Mononuclear cell (primary cell): Measurements from ENCODE around the gene BAZ2A. TPM values are rescaled to one million over a fixed set of nuclear protein-coding genes. Genes with fewer than 3 reads are reported as not detected.
"Not testable (repeated sequence)": the region's sequence is repeated elsewhere in the genome, so short reads cannot be mapped to it uniquely, and the experiment has no call there.

Source experiments
- H3K27me3 ChIP-seq: 2 replicates; pipeline ENCODE4 v1.6.0; 2011; ENCODE audit warnings: low read length, control low read depth; ENCODE audit not compliant: insufficient read depth
- H3K4me1 ChIP-seq: 2 replicates; pipeline ENCODE4 v1.5.1; 2011; ENCODE audit warnings: mild to moderate bottlenecking, low read length, control low read depth; ENCODE audit not compliant: insufficient read depth
- H3K4me3 ChIP-seq: 2 replicates; pipeline ENCODE4 v1.5.1; 2011; ENCODE audit warnings: mild to moderate bottlenecking, low read length, moderate library complexity
- H3K9me3 ChIP-seq: 2 replicates; pipeline ENCODE4 v1.5.1; 2011; ENCODE audit warnings: low read depth, mild to moderate bottlenecking, control low read depth, low read length
- total RNA-seq: library from RNA; depleted of rRNA; stranded (reverse); fragments of >200 nt; gene quantifications from one replicate; pipeline ENCODE4 v1.2.3, GENCODE V29; 2012

BAZ2A gene
- total RNA-seq, 1 donor = 156 TPM

DNA sequence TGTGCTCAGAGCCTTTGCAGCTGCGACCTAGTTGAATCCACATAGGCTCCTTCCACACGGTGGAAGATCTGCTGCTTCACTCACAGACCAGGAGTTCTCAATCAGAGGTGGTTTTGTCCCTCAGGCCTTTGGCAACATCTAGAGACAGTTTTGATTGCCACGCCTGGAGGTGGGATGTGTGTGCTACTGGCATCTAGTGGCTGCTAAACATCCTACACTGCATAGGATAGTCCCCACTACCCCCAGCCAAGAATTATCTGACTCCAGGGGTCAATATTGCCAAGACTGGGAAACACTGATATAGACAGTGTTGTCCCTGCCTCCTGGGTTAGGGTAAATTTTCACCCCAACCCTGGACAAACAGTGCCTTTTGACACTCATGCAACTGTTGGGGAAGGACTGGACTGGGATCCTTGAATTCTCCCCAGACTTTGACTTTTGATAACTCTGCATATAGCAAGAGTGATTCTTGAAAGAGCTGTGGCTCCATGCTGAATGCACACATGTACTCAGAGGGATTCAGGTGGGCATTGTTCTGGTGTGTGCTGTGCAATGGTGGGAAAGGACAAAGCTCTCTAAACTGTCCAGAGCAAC lies 39.8 kb downstream of the BAZ2A start:
- Histone ChIP-seq H3K9me3 (no peaks in the 10 kb centered on the region), H3K4me3 (no peak overlapping the region), H3K27me3 (no peaks in the 10 kb centered on the region), H3K4me1 (no peaks in the 10 kb centered on the region)

DNA sequence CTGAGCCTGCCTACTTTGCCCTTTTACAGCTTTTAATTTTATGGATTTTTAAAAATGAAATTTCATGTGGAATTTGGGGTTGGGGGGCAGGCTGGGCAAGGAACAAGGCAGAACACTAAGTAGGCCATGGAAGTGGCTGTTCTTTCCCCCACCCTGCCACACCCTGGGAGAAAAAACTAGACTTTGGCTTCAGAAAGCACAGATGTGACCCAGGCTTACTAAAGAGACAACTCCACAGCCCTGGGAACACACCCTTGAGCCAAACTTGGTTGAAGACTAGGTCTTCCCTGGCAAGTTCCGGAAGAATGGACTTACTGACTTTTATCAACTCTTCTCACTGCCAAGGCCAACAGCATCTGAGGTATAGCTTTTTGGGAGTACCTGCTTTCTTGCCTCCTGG lies 40.3 kb downstream of the BAZ2A start:
- Histone ChIP-seq H3K4me3 (no peak overlapping the region), H3K9me3 (no peaks in the 10 kb centered on the region), H3K27me3 (no peaks in the 10 kb centered on the region), H3K4me1 (no peaks in the 10 kb centered on the region)

- Histone ChIP-seq H3K4me1 (peaks cover 11% of the 10 kb centered on the region), H3K4me3 (no peak overlapping the region), H3K9me3 (no peaks in the 10 kb centered on the region), H3K27me3 (no peaks in the 10 kb centered on the region)
These were observed 45.0 kb downstream of the BAZ2A start for GRCh38 chr12:56585098-56585497.

- no peaks in the 10 kb centered on the region for H3K27me3 ChIP-seq
- H3K4me1 ChIP-seq = peaks cover 11% of the 10 kb centered on the region
- H3K4me3 ChIP-seq = no peak overlapping the region
- no peaks in the 10 kb centered on the region for H3K9me3 ChIP-seq
These were observed 48.5 kb downstream of the BAZ2A start for GRCh38 chr12:56581418-56582145.

GRCh38 chr12:56578983-56579546 lies 51.1 kb downstream of the BAZ2A start:
- no peaks in the 10 kb centered on the region for H3K9me3 ChIP-seq
- no peak overlapping the region for H3K4me3 ChIP-seq
- peaks cover 11% of the 10 kb centered on the region for H3K4me1 ChIP-seq
- H3K27me3 ChIP-seq = no peaks in the 10 kb centered on the region

GRCh38 chr12:56577248-56577647 lies 52.9 kb downstream of the BAZ2A start:
- not testable (repeated sequence) for H3K4me3 ChIP-seq, H3K9me3 ChIP-seq, H3K27me3 ChIP-seq
- H3K4me1 ChIP-seq = peaks cover 25% of the 10 kb centered on the region

- Histone ChIP-seq H3K4me1 (peaks cover 43% of the 10 kb centered on the region), H3K27me3 (no peaks in the 10 kb centered on the region), H3K9me3 (no peaks in the 10 kb centered on the region), H3K4me3 (no peak overlapping the region)
These were observed 55.9 kb downstream of the BAZ2A start for GRCh38 chr12:56574210-56574609.

- Histone ChIP-seq H3K4me3 (no peak overlapping the region), H3K9me3 (no peaks in the 10 kb centered on the region), H3K27me3 (no peaks in the 10 kb centered on the region), H3K4me1 (peaks cover 53% of the 10 kb centered on the region)
These were observed 57.8 kb downstream of the BAZ2A start for GRCh38 chr12:56572288-56572687.

DNA sequence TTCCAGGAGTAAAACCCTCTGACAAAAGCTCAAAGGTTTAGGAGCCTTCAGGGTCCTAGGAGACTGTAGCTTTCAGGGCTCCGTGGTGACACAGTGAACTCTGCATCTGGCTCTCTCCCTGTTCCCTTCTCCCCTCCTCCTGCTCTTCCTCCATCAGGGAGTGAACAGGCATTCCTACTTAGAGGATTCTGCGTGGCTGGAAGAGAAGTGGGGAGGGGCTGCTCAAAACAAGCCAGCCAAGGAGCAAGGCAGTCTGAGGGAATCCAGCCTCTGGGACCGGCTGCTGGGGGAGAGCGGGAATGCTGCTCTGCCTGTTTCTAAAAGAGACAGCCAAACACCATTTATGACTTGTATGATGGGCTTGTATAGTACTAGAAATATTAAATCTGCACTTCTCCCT lies 59.0 kb downstream of the BAZ2A start:
- Histone ChIP-seq H3K27me3 (no peaks in the 10 kb centered on the region), H3K9me3 (no peaks in the 10 kb centered on the region), H3K4me3 (no peak overlapping the region), H3K4me1 (peaks cover 64% of the 10 kb centered on the region)

DNA sequence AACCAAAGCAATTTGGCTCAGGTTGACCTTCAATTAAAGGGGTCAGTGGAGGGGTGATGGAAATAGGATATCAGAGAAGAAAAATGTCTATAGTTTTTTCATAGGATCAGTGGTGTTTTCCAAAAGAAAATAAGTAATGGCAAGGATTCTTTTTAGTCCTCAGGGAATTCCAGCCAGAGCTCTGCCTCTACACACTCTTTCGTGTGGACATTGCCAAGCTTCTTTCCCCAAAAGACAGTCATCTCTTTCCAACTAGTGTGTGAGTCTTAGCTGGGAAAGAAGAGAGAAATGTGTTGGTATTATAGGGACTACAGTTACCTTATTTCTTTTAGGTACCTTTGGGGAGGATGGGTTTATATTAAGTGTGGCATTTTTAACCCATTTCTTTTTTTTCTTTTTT lies 62.0 kb downstream of the BAZ2A start:
- Histone ChIP-seq H3K9me3 (no peaks in the 10 kb centered on the region), H3K4me1 (peaks cover 69% of the 10 kb centered on the region), H3K4me3 (no peak overlapping the region), H3K27me3 (no peaks in the 10 kb centered on the region)

DNA sequence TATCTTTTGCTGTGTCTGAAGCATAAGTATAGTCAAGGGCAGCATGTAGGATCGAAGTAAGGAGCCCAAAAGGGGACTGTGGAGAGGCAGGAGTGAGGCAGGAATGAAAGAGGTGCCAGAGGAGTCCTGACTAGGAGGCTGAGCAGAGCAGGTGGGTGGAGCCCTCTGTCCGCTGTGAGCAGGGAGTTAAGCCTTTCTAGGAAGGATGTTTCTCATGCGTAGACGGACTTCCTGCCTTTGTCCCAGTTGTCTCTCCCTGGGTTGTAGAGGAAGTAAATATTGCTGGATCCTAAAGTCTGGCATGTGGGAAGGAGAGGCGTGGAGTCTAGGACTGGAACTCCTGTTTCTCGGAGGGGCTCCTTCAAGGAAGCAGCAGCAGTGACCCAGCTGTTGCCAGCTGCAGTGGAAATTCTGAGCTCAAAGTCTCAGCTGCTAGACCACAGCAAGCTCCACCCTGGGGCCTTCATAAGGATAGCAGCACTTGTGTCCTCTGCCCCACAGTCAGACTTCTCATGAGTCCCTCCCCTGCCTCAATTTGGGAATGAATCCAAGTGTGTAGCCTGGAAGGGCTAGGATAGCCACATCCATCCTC lies 64.5 kb downstream of the BAZ2A start:
- H3K27me3 ChIP-seq = no peaks in the 10 kb centered on the region
- no peaks in the 10 kb centered on the region for H3K9me3 ChIP-seq
- no peak overlapping the region for H3K4me3 ChIP-seq
- peaks cover 45% of the 10 kb centered on the region for H3K4me1 ChIP-seq

DNA sequence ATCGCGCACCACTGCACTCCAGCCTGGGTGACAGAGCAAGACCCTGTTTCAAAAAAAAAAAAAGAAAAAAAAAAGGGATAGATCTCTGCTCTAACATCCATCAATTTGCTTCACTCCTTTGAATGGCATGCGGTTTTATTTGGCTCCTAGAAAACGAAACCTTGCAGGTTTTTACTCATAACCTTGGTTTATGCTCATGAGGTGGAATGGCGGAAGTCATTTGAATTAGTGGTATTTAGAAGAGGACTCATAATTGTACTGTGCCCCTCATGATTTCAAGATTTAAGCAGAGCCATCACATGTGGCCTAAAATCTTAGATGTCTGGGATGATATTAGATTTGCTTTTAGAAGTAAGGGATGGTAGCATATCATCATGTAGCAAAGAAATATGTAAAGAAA lies 79.1 kb downstream of the BAZ2A start:
- H3K9me3 ChIP-seq = no peaks in the 10 kb centered on the region
- no peak overlapping the region for H3K4me3 ChIP-seq
- no peaks in the 10 kb centered on the region for H3K4me1 ChIP-seq
- H3K27me3 ChIP-seq = no peaks in the 10 kb centered on the region

DNA sequence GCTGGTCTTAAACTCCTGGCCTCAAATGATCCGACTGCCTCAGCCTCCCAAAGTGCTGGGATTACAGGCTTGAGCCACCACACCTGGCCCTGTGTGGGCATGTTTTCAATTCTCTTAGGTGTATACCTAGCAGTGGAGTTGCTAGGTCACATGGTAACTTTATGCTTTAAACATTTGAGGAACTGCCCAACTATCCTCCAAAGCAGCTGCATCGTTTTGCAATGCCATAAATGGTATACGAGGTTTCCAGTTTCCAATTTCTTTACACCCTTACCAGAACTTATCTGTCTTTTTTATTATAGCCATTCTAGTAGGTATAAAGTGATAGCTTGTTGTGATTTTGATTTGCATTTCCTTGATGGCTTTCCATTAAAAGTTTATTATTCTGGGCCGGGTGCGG lies 83.4 kb downstream of the BAZ2A start:
- Histone ChIP-seq H3K4me3 (no peak overlapping the region), H3K4me1 (no peaks in the 10 kb centered on the region), H3K27me3 (no peaks in the 10 kb centered on the region), H3K9me3 (no peaks in the 10 kb centered on the region)
